ENCODE measurements around the gene BRD4. TPM values are rescaled to one million over a fixed set of nuclear protein-coding genes. Genes with fewer than 3 reads are reported as not detected.

BRD4 gene
- total RNA-seq = 10 to 100 TPM; 34.7 to 69.6 (median 36.0) TPM

- Histone ChIP-seq H3K4me1 (peaks cover 0 to 56% (median 35%) of the 10 kb centered on the region in 4 donors), H3K27ac (peak within 1 kb of the TSS; percentile 91 to 97 (median 96)), H3K27me3 (no peaks in the 10 kb centered on the region), H3K9me3 (no peaks in the 10 kb centered on the region), H3K4me3 (peak within 1 kb of the TSS; percentile 76 to 95 (median 78)), H3K36me3 (no peaks in the 10 kb centered on the region)
- DNase-seq (ENCODE audit: low spot score in 2 of 2) = peak; percentile 47 to 51
- WGBS, 2 donors = 3 to 6% methylated on average over 17 to 45 of the region's 81 CpGs
- TF ChIP-seq EP300 (IDR thresholded peaks at IDR 0.05) = peak in 1 of 2 donors; percentile 46
- TF ChIP-seq POLR2A (IDR thresholded peaks at IDR 0.05) = peak; percentile 38 to 74
- no peak for TF ChIP-seq CTCF (IDR thresholded peaks at IDR 0.05)
These were observed at the start of gene BRD4 for GRCh38 chr19:15332311-15332996. Gene BRD4, minus strand, starts transcription at chr19:15332539. Its CDS starts 59,440 bp downstream, at chr19:15273099.

- H3K4me1 ChIP-seq = peaks cover 0 to 26% (median 18%) of the 10 kb centered on the region in 4 donors
- H3K36me3 ChIP-seq = no peaks in the 10 kb centered on the region
- H3K9me3 ChIP-seq = no peaks in the 10 kb centered on the region
- no peak for DNase-seq (ENCODE audit: low spot score in 2 of 2)
- no peak overlapping the region for H3K4me3 ChIP-seq
- no peak for TF ChIP-seq CTCF (IDR thresholded peaks at IDR 0.05)
- no peak for TF ChIP-seq POLR2A (IDR thresholded peaks at IDR 0.05)
- no peak for TF ChIP-seq EP300 (IDR thresholded peaks at IDR 0.05)
- 61 to 68% methylated on average over 6 of the region's 6 CpGs for WGBS, 2 donors
- H3K27ac ChIP-seq = peak overlapping the region in 2 of 4 donors; percentile 15 to 98
- H3K27me3 ChIP-seq = no peaks in the 10 kb centered on the region
These were observed 49.5 kb upstream of the BRD4 start for GRCh38 chr19:15381864-15382263.

- TF ChIP-seq CTCF (IDR thresholded peaks at IDR 0.05) (no peak), POLR2A (IDR thresholded peaks at IDR 0.05) (no peak), EP300 (IDR thresholded peaks at IDR 0.05) (no peak)
- no peak overlapping the region for H3K4me3 ChIP-seq
- H3K36me3 ChIP-seq = no peaks in the 10 kb centered on the region
- H3K27me3 ChIP-seq = no peaks in the 10 kb centered on the region
- WGBS, 2 donors = 60 to 69% methylated on average over 2 of the region's 2 CpGs
- DNase-seq (ENCODE audit: low spot score in 2 of 2) = no peak
- H3K4me1 ChIP-seq = peaks cover 0 to 29% (median 19%) of the 10 kb centered on the region in 4 donors
- no peaks in the 10 kb centered on the region for H3K9me3 ChIP-seq
- H3K27ac ChIP-seq = peak overlapping the region in 2 of 4 donors; percentile 15 to 98
These were observed 49.1 kb upstream of the BRD4 start for GRCh38 chr19:15381429-15381828.

GRCh38 chr19:15379999-15380647, 47.8 kb upstream of the BRD4 start:
- DNase-seq (ENCODE audit: low spot score in 2 of 2) = no peak
- H3K4me1 ChIP-seq = peaks cover 0 to 42% (median 29%) of the 10 kb centered on the region in 4 donors
- WGBS, 2 donors = 2 to 4% methylated on average over 12 to 23 of the region's 56 CpGs
- peak overlapping the region; percentile 86 to 98 (median 97) for H3K27ac ChIP-seq
- no peaks in the 10 kb centered on the region for H3K9me3 ChIP-seq
- TF ChIP-seq POLR2A (IDR thresholded peaks at IDR 0.05) (no peak), CTCF (IDR thresholded peaks at IDR 0.05) (no peak), EP300 (IDR thresholded peaks at IDR 0.05) (no peak)
- H3K27me3 ChIP-seq = no peaks in the 10 kb centered on the region
- no peaks in the 10 kb centered on the region for H3K36me3 ChIP-seq
- H3K4me3 ChIP-seq = peak overlapping the region; percentile 53 to 96 (median 84)

Data from tibial nerve (tissue), 4 donors.